Omental fat pad (tissue), 4 donors: Measurements from ENCODE around the gene TMEM175. TPM values are rescaled to one million over a fixed set of nuclear protein-coding genes. Genes with fewer than 3 reads are reported as not detected.
A peak's percentile ranks its signal among the peaks of the same experiment; 100 is the strongest.
"Not testable (repeated sequence)": the region's sequence is repeated elsewhere in the genome, so short reads cannot be mapped to it uniquely, and the experiment has no call there.

Source experiments
- ATAC-seq: fragments of 150-250 bp; one replicate; pipeline ENCODE4 v1.9.1; 2016; ENCODE audit warnings: mild to moderate bottlenecking, moderate library complexity; ENCODE audit not compliant: low FRiP score
- DNase-seq: peaks from one replicate; pipeline ENCODE4 v3.0.0-alpha.2; 2019; ENCODE audit warnings: low spot score
- total RNA-seq, 4 donors: library from RNA; depleted of rRNA; stranded (reverse); fragments of >200 nt; gene quantifications; one replicate each; pipeline ENCODE4 v1.1.0, GENCODE V29; 2016
- TF ChIP-seq, protein P1 (sequence below), 3 donors: fragments of 450-650 bp; IDR thresholded peaks; one replicate each; pipeline ENCODE4 v1.5.1; 2016 to 2017; ENCODE audit warnings: antibody characterized with exemption in 3 of 3, mild to moderate bottlenecking in 3 of 3, moderate library complexity in 2 of 3

TMEM175 gene
- total RNA-seq, 4 donors from 2014 or later = 21.9 to 35.3 (median 23.1) TPM

DNA sequence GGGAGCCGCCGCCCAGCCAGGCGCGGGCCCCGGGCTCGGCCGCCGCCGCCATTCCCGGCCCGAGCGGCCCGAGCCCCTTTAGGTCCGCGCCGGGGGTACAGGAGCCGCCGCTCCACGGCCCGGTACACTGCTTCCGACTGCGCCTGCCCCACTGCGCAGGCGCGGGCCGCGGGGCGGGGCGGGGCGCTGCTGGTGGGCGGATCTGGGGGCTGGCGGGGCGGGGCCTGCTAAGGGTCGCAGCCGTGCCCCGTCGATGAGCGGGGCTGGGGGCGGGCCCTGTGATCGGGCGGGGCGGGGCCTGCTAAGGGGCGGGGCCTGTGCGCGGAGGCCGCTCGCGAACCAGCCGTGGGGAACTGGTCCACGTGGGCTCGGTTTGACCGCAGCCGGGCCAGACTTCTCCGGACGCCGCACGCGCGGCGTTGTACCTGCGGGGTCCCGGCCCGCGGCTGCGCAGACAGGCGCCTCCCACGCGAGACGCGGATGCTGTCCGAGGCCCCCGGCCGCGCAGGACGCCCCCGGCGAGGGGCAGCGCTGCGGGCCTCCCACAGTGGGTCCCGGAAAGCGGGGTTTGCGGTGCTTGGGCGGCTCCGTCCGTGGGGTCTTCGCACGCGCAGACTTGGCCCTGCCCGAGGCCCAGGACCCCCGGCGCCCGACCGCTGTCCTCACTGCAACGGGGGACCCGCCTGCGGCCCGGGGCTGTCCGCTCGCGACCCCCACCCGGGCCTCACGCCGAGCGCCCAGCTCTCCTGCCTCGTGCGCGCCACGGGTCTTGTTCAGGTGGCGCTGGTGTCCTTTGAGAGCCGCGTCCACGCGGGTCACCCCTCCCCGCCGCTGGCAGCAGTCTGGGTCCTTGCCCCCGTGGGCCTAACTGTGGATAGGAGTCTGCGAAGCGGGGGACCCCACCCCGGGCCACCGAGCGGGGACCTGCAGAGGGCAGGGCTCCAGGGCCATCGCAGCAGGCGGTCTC is 41.5 kb downstream of the TMEM175 start, which contains the start of gene DGKQ:
TSS of gene DGKQ (minus strand) at position 139 of the 967 bp plus-strand sequence. CDS start at position 52, 87 bp downstream.
- ATAC-seq (peak; percentile 96), DNase-seq (peak; percentile 76)
- TF ChIP-seq, protein P1, sequence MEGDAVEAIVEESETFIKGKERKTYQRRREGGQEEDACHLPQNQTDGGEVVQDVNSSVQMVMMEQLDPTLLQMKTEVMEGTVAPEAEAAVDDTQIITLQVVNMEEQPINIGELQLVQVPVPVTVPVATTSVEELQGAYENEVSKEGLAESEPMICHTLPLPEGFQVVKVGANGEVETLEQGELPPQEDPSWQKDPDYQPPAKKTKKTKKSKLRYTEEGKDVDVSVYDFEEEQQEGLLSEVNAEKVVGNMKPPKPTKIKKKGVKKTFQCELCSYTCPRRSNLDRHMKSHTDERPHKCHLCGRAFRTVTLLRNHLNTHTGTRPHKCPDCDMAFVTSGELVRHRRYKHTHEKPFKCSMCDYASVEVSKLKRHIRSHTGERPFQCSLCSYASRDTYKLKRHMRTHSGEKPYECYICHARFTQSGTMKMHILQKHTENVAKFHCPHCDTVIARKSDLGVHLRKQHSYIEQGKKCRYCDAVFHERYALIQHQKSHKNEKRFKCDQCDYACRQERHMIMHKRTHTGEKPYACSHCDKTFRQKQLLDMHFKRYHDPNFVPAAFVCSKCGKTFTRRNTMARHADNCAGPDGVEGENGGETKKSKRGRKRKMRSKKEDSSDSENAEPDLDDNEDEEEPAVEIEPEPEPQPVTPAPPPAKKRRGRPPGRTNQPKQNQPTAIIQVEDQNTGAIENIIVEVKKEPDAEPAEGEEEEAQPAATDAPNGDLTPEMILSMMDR (IDR thresholded peaks at IDR 0.05) = no peak

DNA sequence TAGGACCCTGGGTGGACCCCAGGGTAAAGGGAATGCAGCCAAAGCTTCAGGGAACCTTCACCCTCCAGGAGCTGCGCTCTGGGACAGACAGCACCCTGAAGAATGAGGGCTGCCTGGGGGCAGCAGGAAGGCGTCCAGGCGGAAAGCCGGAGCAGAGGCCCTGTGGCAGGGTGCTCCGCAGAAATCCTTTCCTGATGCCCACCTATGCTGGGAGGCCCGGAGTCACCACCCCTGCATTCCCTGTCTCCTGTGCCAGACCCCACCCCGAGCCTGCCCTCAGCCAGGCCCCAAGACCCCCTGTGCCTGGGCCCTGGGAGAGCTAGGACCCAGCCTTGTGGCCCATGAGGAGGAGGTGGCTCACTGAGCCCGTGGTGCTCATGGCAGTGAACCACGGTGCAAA is 42.4 kb downstream of the TMEM175 start:
- TF ChIP-seq, protein P1 (IDR thresholded peaks at IDR 0.05) = no peak
- no peak for ATAC-seq
- no peak for DNase-seq

DNA sequence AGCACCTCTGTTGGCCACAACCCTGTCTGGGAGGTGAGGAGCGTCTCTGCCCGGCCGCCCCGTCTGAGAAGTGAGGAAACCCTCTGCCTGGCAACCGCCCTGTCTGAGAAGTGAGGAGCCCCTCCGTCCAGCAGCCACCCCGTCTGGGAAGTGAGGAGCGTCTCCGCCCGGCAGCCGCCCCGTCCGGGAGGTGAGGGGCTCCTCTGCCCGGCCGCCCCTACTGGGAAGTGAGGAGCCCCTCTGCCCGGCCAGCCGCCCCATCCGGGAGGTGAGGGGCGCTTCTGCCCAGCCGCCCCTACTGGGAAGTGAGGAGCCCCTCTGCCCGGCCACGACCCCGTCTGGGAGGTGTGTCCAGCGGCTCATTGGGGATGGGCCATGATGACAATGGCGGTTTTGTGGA is 43.8 kb downstream of the TMEM175 start:
- ATAC-seq = not testable (repeated sequence)

DNA sequence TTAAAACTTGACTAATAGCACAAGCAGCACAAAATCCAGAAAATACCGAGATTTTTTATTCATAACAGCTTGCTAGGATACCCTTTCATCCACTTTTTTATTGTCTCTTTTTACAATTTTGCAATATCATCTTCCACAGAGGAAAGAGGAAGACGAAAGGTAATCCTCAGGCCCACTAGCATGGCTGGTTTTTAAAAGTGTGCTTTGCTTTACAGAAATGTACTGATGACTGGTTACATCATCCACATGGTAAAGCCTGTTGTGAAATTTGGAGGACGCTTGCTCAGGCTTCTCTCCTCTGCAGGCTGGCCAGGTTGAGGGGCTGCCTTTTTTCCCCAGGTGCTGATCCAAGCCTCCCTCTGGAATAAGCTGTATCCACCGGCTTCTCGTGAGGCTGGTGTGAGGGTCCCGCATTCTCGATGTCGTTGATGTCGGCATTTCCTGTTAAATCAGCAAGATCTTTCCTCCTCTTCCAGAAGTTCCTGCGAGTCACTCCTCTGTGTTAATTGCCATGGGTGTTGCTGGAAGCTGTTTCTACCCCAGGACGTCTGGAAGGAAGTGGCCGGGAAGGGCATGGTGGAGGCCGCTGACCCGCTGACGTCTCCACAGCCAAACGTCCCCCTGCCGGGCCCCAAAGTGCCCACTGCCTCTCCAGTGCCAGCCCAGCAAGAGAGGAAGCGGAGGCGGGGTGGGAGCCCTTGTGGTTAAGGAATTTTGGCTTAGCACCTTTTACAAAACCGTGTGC is 46.9 kb downstream of the TMEM175 start:
- DNase-seq (no peak), ATAC-seq (peak; percentile 36)
- TF ChIP-seq, protein P1 (IDR thresholded peaks at IDR 0.05) = no peak

More for the DNA sequence above, 43.8 kb downstream of the TMEM175 start:
- DNase-seq = not testable (repeated sequence)

DNA sequence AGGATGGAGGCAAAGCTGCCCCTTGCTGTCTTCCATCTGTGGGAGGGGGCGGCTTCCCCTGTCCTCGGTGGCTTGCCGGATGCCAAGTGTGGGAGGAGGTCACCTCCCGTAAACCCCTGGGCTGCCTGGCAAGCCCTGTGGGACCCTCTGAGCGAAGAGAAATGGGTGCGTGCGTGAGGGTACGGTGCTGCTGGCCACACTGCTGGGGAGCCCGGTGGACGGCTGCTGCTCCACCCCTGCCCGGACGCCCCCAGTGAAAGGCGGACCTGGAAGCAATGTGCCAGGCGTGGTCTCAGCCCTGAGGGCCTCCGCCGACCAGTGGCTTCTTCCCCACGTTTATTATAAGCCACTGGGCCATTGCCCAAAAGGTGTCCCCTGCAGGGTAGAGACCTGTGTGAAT is 50.0 kb downstream of the TMEM175 start:
- TF ChIP-seq, protein P1 (IDR thresholded peaks at IDR 0.05) = no peak
- ATAC-seq = no peak
- DNase-seq = no peak

DNA sequence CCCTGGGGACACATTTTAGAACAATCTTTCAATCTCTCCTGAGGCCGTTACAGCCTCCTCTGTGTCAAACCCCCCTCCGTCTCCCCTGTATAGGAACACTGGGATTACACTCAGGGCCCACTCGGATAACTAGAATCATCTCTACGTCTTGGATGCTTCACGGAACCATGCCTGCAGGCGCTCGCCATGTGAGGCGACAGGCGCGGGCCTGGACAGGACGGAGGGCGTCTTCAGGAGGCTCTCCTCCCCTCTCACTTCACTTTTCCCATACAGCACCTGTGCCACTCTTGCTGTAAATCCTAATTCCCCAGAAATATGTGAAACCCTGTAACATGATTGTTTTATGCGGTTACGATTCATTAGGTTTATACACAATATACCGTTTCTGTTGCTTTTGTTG is 50.6 kb downstream of the TMEM175 start:
- TF ChIP-seq, protein P1 (IDR thresholded peaks at IDR 0.05) = no peak
- DNase-seq = no peak
- ATAC-seq = no peak

DNA sequence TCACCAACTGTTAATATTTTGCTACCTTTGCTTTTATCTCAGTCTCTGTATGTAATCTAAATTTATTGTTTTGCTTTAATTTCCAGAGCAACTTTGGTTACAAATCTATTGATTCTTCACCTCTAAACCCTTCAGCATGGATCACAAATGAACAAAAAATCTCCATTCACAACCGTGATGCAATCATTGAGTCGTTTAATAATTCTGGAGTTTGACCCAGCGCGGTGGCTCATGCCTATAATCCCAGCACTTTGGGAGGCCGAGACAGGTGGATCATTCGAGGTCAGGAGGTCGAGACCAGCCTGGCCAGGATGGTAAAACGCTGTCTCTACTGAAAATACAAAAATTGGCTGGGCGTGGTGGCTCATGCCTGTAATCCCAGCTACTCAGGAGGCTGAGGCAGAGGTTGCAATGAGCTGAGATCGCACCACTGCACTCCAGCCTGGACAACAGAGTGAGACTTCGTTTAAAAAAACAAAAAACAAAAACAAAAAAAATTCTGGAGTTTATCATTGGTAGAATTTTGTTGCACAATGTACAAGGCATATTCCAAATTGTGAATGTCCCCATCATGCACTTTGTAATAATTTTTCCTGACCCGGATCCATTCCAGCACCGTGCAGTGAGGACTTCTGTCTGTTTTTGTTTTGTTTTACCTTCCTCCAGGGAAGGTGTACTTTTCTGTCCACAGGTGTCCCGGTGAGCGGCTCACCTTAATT is 52.2 kb downstream of the TMEM175 start:
- no peak for ATAC-seq
- TF ChIP-seq, protein P1 (IDR thresholded peaks at IDR 0.05) = no peak
- DNase-seq = no peak
